Neural progenitor cell (in vitro differentiated cells): ENCODE data around the gene FER.

Experiments
- EZH2 ChIP-seq: fragments of 200-600 bp; sonication (generic); IDR thresholded peaks from 2 replicates; pipeline ENCODE4 v1.6.1; 2017; ENCODE audit warnings: antibody characterized with exemption, mild to moderate bottlenecking, moderate library complexity
- EZH2phosphoT487 ChIP-seq: fragments of 200-600 bp; sonication (generic); IDR thresholded peaks from 2 replicates; pipeline ENCODE4 v1.6.1; 2017; ENCODE audit warnings: antibody characterized with exemption
- TF ChIP-seq, protein P1 (sequence below): fragments of 200-600 bp; sonication (generic); IDR thresholded peaks from 2 replicates; pipeline ENCODE4 v1.5.1; 2017; ENCODE audit warnings: antibody characterized with exemption, mild to moderate bottlenecking

DNA sequence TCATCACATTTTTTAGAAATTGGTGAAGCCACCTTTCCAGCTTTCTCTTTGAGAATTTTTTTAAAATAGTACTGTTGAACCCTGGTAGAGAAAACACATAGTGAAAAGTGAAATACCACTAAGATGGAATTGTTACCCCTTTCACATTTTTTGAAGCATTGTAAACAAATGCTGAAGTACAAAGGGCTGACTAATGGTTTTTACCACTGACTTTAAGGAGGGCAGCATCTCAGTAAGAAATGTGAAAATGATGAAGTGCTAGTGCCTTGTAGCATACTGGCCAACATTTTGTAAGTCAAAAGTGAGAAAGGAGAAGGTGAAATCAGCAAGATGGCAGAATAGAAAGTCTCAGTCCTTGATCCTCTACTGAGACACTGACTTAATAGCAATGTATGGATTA is 341.5 kb downstream of the FER start:
- TF ChIP-seq, protein P1, sequence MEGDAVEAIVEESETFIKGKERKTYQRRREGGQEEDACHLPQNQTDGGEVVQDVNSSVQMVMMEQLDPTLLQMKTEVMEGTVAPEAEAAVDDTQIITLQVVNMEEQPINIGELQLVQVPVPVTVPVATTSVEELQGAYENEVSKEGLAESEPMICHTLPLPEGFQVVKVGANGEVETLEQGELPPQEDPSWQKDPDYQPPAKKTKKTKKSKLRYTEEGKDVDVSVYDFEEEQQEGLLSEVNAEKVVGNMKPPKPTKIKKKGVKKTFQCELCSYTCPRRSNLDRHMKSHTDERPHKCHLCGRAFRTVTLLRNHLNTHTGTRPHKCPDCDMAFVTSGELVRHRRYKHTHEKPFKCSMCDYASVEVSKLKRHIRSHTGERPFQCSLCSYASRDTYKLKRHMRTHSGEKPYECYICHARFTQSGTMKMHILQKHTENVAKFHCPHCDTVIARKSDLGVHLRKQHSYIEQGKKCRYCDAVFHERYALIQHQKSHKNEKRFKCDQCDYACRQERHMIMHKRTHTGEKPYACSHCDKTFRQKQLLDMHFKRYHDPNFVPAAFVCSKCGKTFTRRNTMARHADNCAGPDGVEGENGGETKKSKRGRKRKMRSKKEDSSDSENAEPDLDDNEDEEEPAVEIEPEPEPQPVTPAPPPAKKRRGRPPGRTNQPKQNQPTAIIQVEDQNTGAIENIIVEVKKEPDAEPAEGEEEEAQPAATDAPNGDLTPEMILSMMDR: no peak
- no peak for TF ChIP-seq EZH2
- TF ChIP-seq EZH2phosphoT487: no peak
